CMK (cell line): ENCODE results near the gene MYMK.

Experiments
- DNase-seq: peaks from one replicate; pipeline ENCODE4 v3.0.0-alpha.2; 2010; ENCODE audit warnings: low read depth

The MYMK gene

GRCh38 chr9:133535306-133535877 is 10.6 kb upstream of the MYMK start:
- no peak for DNase-seq

GRCh38 chr9:133534346-133535291 is 9.9 kb upstream of the MYMK start, which contains the start of gene ADAMTSL2:
TSS of gene ADAMTSL2 (plus strand) at chr9:133534704. CDS start at chr9:133536713, 2,009 bp downstream.
- no peak for DNase-seq

GRCh38 chr9:133533857-133534256 is 9.1 kb upstream of the MYMK start:
- no peak for DNase-seq

- DNase-seq, result no peak
Measured at GRCh38 chr9:133532937-133533668, 8.3 kb upstream of the MYMK start.

- DNase-seq, result no peak
Measured at GRCh38 chr9:133531293-133531692, 6.5 kb upstream of the MYMK start.

- no peak for DNase-seq
Measured at GRCh38 chr9:133529874-133530273, 5.1 kb upstream of the MYMK start.

GRCh38 chr9:133529457-133529856 is 4.7 kb upstream of the MYMK start:
- no peak for DNase-seq

- no peak for DNase-seq
Measured at GRCh38 chr9:133528876-133529241, 4.1 kb upstream of the MYMK start.

GRCh38 chr9:133528001-133528875 is 3.5 kb upstream of the MYMK start:
- no peak for DNase-seq

GRCh38 chr9:133527444-133527920 is 2.7 kb upstream of the MYMK start:
- no peak for DNase-seq

GRCh38 chr9:133526721-133527321 is 2.1 kb upstream of the MYMK start:
- no peak for DNase-seq

- no peak for DNase-seq
Measured at GRCh38 chr9:133525677-133526076, 918 bp upstream of the MYMK start.

GRCh38 chr9:133524146-133524545 is 613 bp downstream of the MYMK start:
- DNase-seq, result no peak

GRCh38 chr9:133523106-133523505 is 1.7 kb downstream of the MYMK start:
- no peak for DNase-seq

- no peak for DNase-seq
Measured at GRCh38 chr9:133522073-133522910, 2.5 kb downstream of the MYMK start.

GRCh38 chr9:133521122-133522072 is 3.4 kb downstream of the MYMK start:
- no peak for DNase-seq

GRCh38 chr9:133520121-133520835 is 4.5 kb downstream of the MYMK start:
- no peak for DNase-seq

GRCh38 chr9:133519693-133520092 is 5.1 kb downstream of the MYMK start:
- no peak for DNase-seq
